ENCODE results near the gene UNC5CL. TPM values are rescaled to one million over a fixed set of nuclear protein-coding genes. Genes with fewer than 3 reads are reported as not detected.
"Not testable (repeated sequence)": the region's sequence is repeated elsewhere in the genome, so short reads cannot be mapped to it uniquely, and the experiment has no call there.

UNC5CL gene
- total and polyA plus RNA-seq, 4 donors, result 1.6 to 4.0 (median 2.1) TPM

DNA sequence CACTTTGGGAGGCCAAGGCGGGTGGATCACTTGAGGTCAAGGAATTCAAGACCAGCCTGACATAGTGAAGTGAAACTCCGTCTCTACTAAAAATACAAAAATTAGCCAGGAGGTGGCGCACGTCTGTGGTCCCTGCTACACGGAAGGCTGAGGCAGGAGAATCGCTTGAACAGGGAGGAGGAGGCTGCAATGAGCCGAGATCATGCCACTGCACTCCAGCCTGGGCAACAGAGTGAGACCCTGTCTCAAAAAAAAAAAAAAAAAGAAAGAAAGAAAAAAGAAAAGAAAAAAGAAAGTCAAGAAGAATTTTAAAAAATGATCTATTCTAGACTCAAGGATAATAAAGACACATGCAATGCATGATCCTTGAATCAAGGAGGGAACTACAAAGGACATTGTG is 32.8 kb downstream of the UNC5CL start:
- not testable (repeated sequence) for ATAC-seq (ENCODE audit: insufficient read depth, low FRiP score); H3K4me1 ChIP-seq (ENCODE audit: control insufficient read depth in 5 of 5, insufficient read depth in 5 of 5, low read length in 5 of 5); H3K9ac ChIP-seq (ENCODE audit: insufficient read depth in 1 of 2, low read length in 2 of 2); H3K4me3 ChIP-seq; H3K9me3 ChIP-seq (ENCODE audit: control insufficient read depth in 4 of 4, insufficient read depth in 3 of 4, low read length in 3 of 4); H3K27ac ChIP-seq (ENCODE audit: low read depth in 1 of 2, low read length in 1 of 2); H3K36me3 ChIP-seq (ENCODE audit: control insufficient read depth in 4 of 4, insufficient read depth in 4 of 4, low read length in 4 of 4); H3K27me3 ChIP-seq (ENCODE audit: control insufficient read depth in 3 of 3, insufficient read depth in 3 of 3, low read length in 2 of 3)
- DNase-seq, result peak; percentile 30 to 57 (median 38)
- WGBS, 2 donors, result 9 to 11% methylated on average over 7 of the region's 7 CpGs
- TF ChIP-seq, protein P1, sequence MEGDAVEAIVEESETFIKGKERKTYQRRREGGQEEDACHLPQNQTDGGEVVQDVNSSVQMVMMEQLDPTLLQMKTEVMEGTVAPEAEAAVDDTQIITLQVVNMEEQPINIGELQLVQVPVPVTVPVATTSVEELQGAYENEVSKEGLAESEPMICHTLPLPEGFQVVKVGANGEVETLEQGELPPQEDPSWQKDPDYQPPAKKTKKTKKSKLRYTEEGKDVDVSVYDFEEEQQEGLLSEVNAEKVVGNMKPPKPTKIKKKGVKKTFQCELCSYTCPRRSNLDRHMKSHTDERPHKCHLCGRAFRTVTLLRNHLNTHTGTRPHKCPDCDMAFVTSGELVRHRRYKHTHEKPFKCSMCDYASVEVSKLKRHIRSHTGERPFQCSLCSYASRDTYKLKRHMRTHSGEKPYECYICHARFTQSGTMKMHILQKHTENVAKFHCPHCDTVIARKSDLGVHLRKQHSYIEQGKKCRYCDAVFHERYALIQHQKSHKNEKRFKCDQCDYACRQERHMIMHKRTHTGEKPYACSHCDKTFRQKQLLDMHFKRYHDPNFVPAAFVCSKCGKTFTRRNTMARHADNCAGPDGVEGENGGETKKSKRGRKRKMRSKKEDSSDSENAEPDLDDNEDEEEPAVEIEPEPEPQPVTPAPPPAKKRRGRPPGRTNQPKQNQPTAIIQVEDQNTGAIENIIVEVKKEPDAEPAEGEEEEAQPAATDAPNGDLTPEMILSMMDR (IDR thresholded peaks at IDR 0.05; ENCODE audit: control extremely low read depth, extremely low read depth), result peak; percentile 60

- Histone ChIP-seq H3K9ac (ENCODE audit: insufficient read depth in 1 of 2, low read length in 2 of 2) (no peak overlapping the region), H3K27ac (ENCODE audit: low read depth in 1 of 2, low read length in 1 of 2) (no peak overlapping the region), H3K36me3 (ENCODE audit: control insufficient read depth in 4 of 4, insufficient read depth in 4 of 4, low read length in 4 of 4) (no peaks in the 10 kb centered on the region), H3K4me1 (ENCODE audit: control insufficient read depth in 5 of 5, insufficient read depth in 5 of 5, low read length in 5 of 5) (peaks cover 0 to 6% (median 4%) of the 10 kb centered on the region in 5 donors), H3K27me3 (ENCODE audit: control insufficient read depth in 3 of 3, insufficient read depth in 3 of 3, low read length in 2 of 3) (no peaks in the 10 kb centered on the region), H3K9me3 (ENCODE audit: control insufficient read depth in 4 of 4, insufficient read depth in 3 of 4, low read length in 3 of 4) (no peaks in the 10 kb centered on the region), H3K4me3 (no peak overlapping the region)
- 80 to 85% methylated on average over 3 of the region's 3 CpGs for WGBS, 2 donors
- DNase-seq (no peak), ATAC-seq (ENCODE audit: insufficient read depth, low FRiP score) (no peak)
- TF ChIP-seq, protein P1 (IDR thresholded peaks at IDR 0.05; ENCODE audit: control extremely low read depth, extremely low read depth), result no peak
Observed at GRCh38 chr6:41002168-41002567, 36.9 kb downstream of the UNC5CL start.

DNA sequence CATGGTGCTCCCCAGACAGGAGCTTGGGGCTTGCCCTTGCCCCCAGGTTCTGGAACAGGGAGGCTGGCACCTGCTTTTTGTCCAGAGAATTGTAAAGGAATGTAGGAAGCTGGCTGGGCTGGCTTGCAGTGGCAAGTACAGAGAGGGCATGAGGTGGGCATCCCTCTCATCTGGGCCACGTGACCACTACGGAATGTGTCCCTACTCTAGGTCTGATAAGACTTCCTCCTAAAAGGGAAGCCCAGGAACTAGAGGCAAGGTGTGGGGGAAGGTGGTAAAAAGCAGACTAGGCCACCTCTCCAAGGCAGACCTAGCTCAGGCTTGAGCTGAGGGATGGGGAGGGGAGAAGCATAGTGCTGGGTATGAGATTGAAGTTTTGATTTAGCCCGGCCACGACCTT is 38.8 kb downstream of the UNC5CL start:
- DNase-seq, result peak in 2 of 3 donors; percentile 23 to 53
- Histone ChIP-seq H3K9me3 (ENCODE audit: control insufficient read depth in 4 of 4, insufficient read depth in 3 of 4, low read length in 3 of 4) (no peaks in the 10 kb centered on the region), H3K27ac (ENCODE audit: low read depth in 1 of 2, low read length in 1 of 2) (no peak overlapping the region)

More for the DNA sequence above, 38.8 kb downstream of the UNC5CL start:
- ATAC-seq (ENCODE audit: insufficient read depth, low FRiP score), result no peak
- Histone ChIP-seq H3K4me1 (ENCODE audit: control insufficient read depth in 5 of 5, insufficient read depth in 5 of 5, low read length in 5 of 5) (peaks cover 0 to 17% (median 13%) of the 10 kb centered on the region in 5 donors), H3K36me3 (ENCODE audit: control insufficient read depth in 4 of 4, insufficient read depth in 4 of 4, low read length in 4 of 4) (no peaks in the 10 kb centered on the region), H3K27me3 (ENCODE audit: control insufficient read depth in 3 of 3, insufficient read depth in 3 of 3, low read length in 2 of 3) (no peaks in the 10 kb centered on the region), H3K4me3 (no peak overlapping the region), H3K9ac (ENCODE audit: insufficient read depth in 1 of 2, low read length in 2 of 2) (no peak overlapping the region)
- WGBS, 2 donors, result 61 to 67% methylated on average over 4 of the region's 4 CpGs
- TF ChIP-seq, protein P1 (IDR thresholded peaks at IDR 0.05; ENCODE audit: control extremely low read depth, extremely low read depth), result no peak
